ENCODE measurements around the gene PLPP2.
"Not testable (repeated sequence)": the region's sequence is repeated elsewhere in the genome, so short reads cannot be mapped to it uniquely, and the experiment has no call there.

The PLPP2 gene

GRCh38 chr19:275000-275399 is 16.2 kb downstream of the PLPP2 start:
- TF ChIP-seq CTCF (IDR thresholded peaks at IDR 0.05; ENCODE audit: low read depth, low read length), result no peak
- DNase-seq (ENCODE audit: low read depth in 2 of 2), result no peak
- H3K4me3 ChIP-seq (replicated peaks in 1 of 2; ENCODE audit: low read depth in 2 of 2, low read length in 2 of 2), result no peak overlapping the region

- no peak for DNase-seq (ENCODE audit: low read depth in 2 of 2)
- TF ChIP-seq CTCF (IDR thresholded peaks at IDR 0.05; ENCODE audit: low read depth, low read length), result no peak
- no peak overlapping the region for H3K4me3 ChIP-seq (replicated peaks in 1 of 2; ENCODE audit: low read depth in 2 of 2, low read length in 2 of 2)
Measured at GRCh38 chr19:273393-273792, 17.8 kb downstream of the PLPP2 start.

- no peak for TF ChIP-seq CTCF (IDR thresholded peaks at IDR 0.05; ENCODE audit: low read depth, low read length)
- DNase-seq (ENCODE audit: low read depth in 2 of 2), result no peak
Measured at GRCh38 chr19:271856-272255, 19.3 kb downstream of the PLPP2 start.

GRCh38 chr19:270766-271318 is 20.4 kb downstream of the PLPP2 start:
- not testable (repeated sequence) for DNase-seq (ENCODE audit: low read depth in 2 of 2)

More at GRCh38 chr19:271856-272255, 19.3 kb downstream of the PLPP2 start:
- H3K4me3 ChIP-seq (replicated peaks in 1 of 2; ENCODE audit: low read depth in 2 of 2, low read length in 2 of 2), result no peak overlapping the region

GRCh38 chr19:269241-269640 is 22.0 kb downstream of the PLPP2 start:
- no peak for TF ChIP-seq CTCF (IDR thresholded peaks at IDR 0.05; ENCODE audit: low read depth, low read length)
- DNase-seq (ENCODE audit: low read depth in 2 of 2), result no peak
- no peak overlapping the region for H3K4me3 ChIP-seq (replicated peaks in 1 of 2; ENCODE audit: low read depth in 2 of 2, low read length in 2 of 2)

More at GRCh38 chr19:270766-271318, 20.4 kb downstream of the PLPP2 start:
- not testable (repeated sequence) for H3K4me3 ChIP-seq (replicated peaks in 1 of 2; ENCODE audit: low read depth in 2 of 2, low read length in 2 of 2)

GRCh38 chr19:262125-262524 is 29.1 kb downstream of the PLPP2 start:
- no peak overlapping the region for H3K4me3 ChIP-seq (replicated peaks in 1 of 2; ENCODE audit: low read depth in 2 of 2, low read length in 2 of 2)
- DNase-seq (ENCODE audit: low read depth in 2 of 2), result no peak
- TF ChIP-seq CTCF (IDR thresholded peaks at IDR 0.05; ENCODE audit: low read depth, low read length), result no peak

GRCh38 chr19:256804-257203 is 34.4 kb downstream of the PLPP2 start:
- H3K4me3 ChIP-seq (replicated peaks in 1 of 2; ENCODE audit: low read depth in 2 of 2, low read length in 2 of 2); DNase-seq (ENCODE audit: low read depth in 2 of 2): not testable (repeated sequence)

GRCh38 chr19:252421-253186 is 38.6 kb downstream of the PLPP2 start:
- DNase-seq (ENCODE audit: low read depth in 2 of 2); H3K4me3 ChIP-seq (replicated peaks in 1 of 2; ENCODE audit: low read depth in 2 of 2, low read length in 2 of 2): not testable (repeated sequence)

All from cardiac fibroblast (primary cell).